VCaP (cell line): Measurements from ENCODE around the gene ABCG2.

Experiments used
- H3K27ac ChIP-seq: fragments of 450-650 bp; 2 replicates; pipeline ENCODE4 v1.5.1; 2017
- CTCF ChIP-seq: fragments of 450-650 bp; conservative IDR thresholded peaks from 2 replicates; pipeline ENCODE4 v1.5.1; 2017; ENCODE audit warnings: mild to moderate bottlenecking, moderate library complexity

Gene ABCG2

DNA sequence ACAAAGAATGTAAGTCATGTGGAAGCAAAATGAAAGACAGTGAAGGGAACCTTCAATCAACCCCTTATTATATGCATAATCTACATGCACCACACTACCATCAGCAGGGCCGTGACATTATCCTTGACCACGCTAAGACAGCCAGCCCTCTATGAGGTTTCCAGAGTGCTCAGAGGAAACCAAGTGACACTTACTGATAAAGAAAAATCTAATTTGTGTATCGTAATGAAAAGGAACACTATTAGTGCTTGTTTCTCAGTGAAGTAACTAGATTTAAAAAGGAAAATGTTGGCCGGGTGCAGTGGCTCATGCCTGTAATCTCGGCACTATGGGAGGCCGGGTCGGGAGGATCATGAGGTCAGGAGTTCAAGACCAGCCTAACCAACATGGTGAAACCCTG is 56.4 kb downstream of the ABCG2 start:
- no peak for TF ChIP-seq CTCF
- no peak overlapping the region for H3K27ac ChIP-seq

- TF ChIP-seq CTCF: no peak
- H3K27ac ChIP-seq: no peak overlapping the region
Observed at GRCh38 chr4:88101165-88101564, 57.3 kb downstream of the ABCG2 start.

- no peak for TF ChIP-seq CTCF
- H3K27ac ChIP-seq: no peak overlapping the region
Observed at GRCh38 chr4:88098993-88099752, 59.3 kb downstream of the ABCG2 start.

DNA sequence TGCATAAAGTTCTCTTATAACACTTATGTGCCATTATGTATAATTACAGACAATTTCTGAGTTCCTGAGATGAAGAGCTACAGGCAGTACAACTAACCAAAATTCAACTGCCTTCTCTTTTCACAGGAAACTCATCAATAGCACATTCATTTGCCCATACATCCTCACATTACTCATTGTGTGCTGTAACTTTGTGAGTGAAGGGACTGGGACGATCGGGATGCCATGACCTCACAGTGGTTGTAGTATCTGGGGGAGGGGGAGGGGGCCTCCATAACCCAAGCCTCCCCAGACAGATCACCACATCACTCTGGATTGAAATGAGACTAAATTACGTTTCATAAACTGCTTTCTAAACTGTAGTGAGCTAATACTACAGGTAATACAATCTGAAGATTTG is 60.7 kb downstream of the ABCG2 start:
- no peak for TF ChIP-seq CTCF

GRCh38 chr4:88097301-88097700 is 61.1 kb downstream of the ABCG2 start:
- TF ChIP-seq CTCF: no peak
- H3K27ac ChIP-seq: no peak overlapping the region

More for the DNA sequence above, 60.7 kb downstream of the ABCG2 start:
- no peak overlapping the region for H3K27ac ChIP-seq

GRCh38 chr4:88093874-88094273 is 64.6 kb downstream of the ABCG2 start:
- no peak overlapping the region for H3K27ac ChIP-seq
- no peak for TF ChIP-seq CTCF

DNA sequence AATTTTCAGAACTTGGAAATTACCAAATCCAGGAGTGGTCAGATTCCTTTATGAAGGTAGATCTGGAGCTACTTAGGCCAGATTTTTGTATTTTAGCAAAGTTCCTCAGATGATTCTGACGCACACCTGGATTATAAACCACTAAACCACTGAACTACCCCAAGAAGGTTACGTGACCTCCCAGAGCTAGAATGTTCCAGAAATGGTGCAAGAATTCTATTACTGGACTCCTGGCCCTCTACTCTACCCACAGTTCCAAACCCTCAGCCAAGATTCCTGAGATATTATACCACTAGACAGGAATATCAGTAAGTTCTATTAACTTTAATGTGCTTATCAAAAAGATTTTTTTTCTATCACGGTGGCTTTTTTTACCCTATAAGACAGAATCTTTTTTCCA is 67.1 kb downstream of the ABCG2 start:
- H3K27ac ChIP-seq: no peak overlapping the region
- TF ChIP-seq CTCF: no peak
